NCI-H1694 treated with DMSO at 0.1 percent for 48 hours (cell line): ENCODE measurements around the gene ERBB2.

Experiments
- DNase-seq: peaks from one replicate; lab custom pipeline; 2025; lab: John Stamatoyannopoulos, UW

Gene ERBB2

GRCh38 chr17:39726617-39727016, 26.8 kb downstream of the ERBB2 start:
- DNase-seq, result no peak

- no peak for DNase-seq
Observed at GRCh38 chr17:39727556-39727955, 27.7 kb downstream of the ERBB2 start.

- DNase-seq, result no peak
Observed at GRCh38 chr17:39729280-39729851, 29.5 kb downstream of the ERBB2 start.

- DNase-seq, result peak; percentile 70
Observed at GRCh38 chr17:39730095-39730921, 30.4 kb downstream of the ERBB2 start, which contains the start of gene MIEN1. Gene MIEN1, minus strand, starts transcription at chr17:39730532. Its CDS starts 37 bp downstream, at chr17:39730495.

GRCh38 chr17:39732586-39732985, 32.7 kb downstream of the ERBB2 start:
- DNase-seq, result no peak

- no peak for DNase-seq
Observed at GRCh38 chr17:39735882-39736281, 36.0 kb downstream of the ERBB2 start.

- no peak for DNase-seq
Observed at GRCh38 chr17:39736319-39737165, 36.7 kb downstream of the ERBB2 start.

- DNase-seq, result no peak
Observed at GRCh38 chr17:39737206-39737759, 37.4 kb downstream of the ERBB2 start.

GRCh38 chr17:39737760-39738567, 38.1 kb downstream of the ERBB2 start, which contains the start of gene GRB7:
Gene GRB7, plus strand, starts transcription at chr17:39737938. Its CDS starts 4,364 bp downstream, at chr17:39742302.
- DNase-seq, result no peak

GRCh38 chr17:39738568-39738901, 38.7 kb downstream of the ERBB2 start:
- DNase-seq, result no peak

- no peak for DNase-seq
Observed at GRCh38 chr17:39738983-39739884, 39.4 kb downstream of the ERBB2 start.

GRCh38 chr17:39739885-39740356, 40.1 kb downstream of the ERBB2 start:
- DNase-seq, result no peak

- no peak for DNase-seq
Observed at GRCh38 chr17:39740357-39741111, 40.7 kb downstream of the ERBB2 start.

- no peak for DNase-seq
Observed at GRCh38 chr17:39742126-39742855, 42.4 kb downstream of the ERBB2 start.

- no peak for DNase-seq
Observed at GRCh38 chr17:39742856-39743436, 43.1 kb downstream of the ERBB2 start.

- DNase-seq, result no peak
Observed at GRCh38 chr17:39744075-39744835, 44.4 kb downstream of the ERBB2 start.

- DNase-seq, result no peak
Observed at GRCh38 chr17:39744836-39745215, 45.0 kb downstream of the ERBB2 start.
